Activated CD8-positive, alpha-beta T cell treated with anti-CD3 and anti-CD28 coated beads, Interleukin-2, amount 10 ng/mL, durations not matched to agents 7 days and 5 days (primary cell): Measurements from ENCODE around the gene RNF40. TPM values are rescaled to one million over a fixed set of nuclear protein-coding genes. Genes with fewer than 3 reads are reported as not detected.

Experiments
- ATAC-seq: fragments of 150-1000 bp; cut with Tn5 transposase; one replicate; pipeline ENCODE4 v1.10.0; 2021; ENCODE audit warnings: moderate library complexity
- CTCF ChIA-PET: fragments of 350-600 bp; sonication (Branson Sonifier 250); formaldehyde crosslinking; loops from one replicate; lab custom pipeline; 2021; ENCODE audit warnings: antibody characterized with exemption; lab: Charles Lee
- POLR2A ChIA-PET: fragments of 350-600 bp; sonication (Branson Sonifier 250); formaldehyde crosslinking; loops from one replicate; lab custom pipeline; 2021; ENCODE audit warnings: antibody characterized with exemption; lab: Charles Lee
- DNase-seq: peaks from one replicate; pipeline ENCODE4 v3.0.0-alpha.2; 2020
- H3K27ac Mint-ChIP-seq: one replicate; pipeline ENCODE4 v1.8.0; 2021; ENCODE audit warnings: mild to moderate bottlenecking, mixed read lengths
- H3K27me3 Mint-ChIP-seq: one replicate; pipeline ENCODE4 v1.8.0; 2021; ENCODE audit warnings: low read depth, mixed read lengths
- H3K36me3 Mint-ChIP-seq: one replicate; pipeline ENCODE4 v1.8.0; 2021; ENCODE audit warnings: low read depth, mixed read lengths
- H3K4me1 Mint-ChIP-seq: one replicate; pipeline ENCODE4 v1.8.0; 2021; ENCODE audit warnings: low read depth, mixed read lengths
- H3K4me3 Mint-ChIP-seq: one replicate; pipeline ENCODE4 v1.8.0; 2021; ENCODE audit warnings: mild to moderate bottlenecking, mixed read lengths
- H3K9me3 Mint-ChIP-seq: one replicate; pipeline ENCODE4 v1.8.0; 2022; ENCODE audit warnings: mixed read lengths; ENCODE audit not compliant: insufficient read depth
- total RNA-seq, 2 experiments: library from RNA; stranded (reverse); gene quantifications; one replicate each; pipeline ENCODE4 v1.2.3, GENCODE V29; 2021

Gene RNF40
- total RNA-seq, 2 experiments from 2014 or later, result 100 to 102 TPM

DNA sequence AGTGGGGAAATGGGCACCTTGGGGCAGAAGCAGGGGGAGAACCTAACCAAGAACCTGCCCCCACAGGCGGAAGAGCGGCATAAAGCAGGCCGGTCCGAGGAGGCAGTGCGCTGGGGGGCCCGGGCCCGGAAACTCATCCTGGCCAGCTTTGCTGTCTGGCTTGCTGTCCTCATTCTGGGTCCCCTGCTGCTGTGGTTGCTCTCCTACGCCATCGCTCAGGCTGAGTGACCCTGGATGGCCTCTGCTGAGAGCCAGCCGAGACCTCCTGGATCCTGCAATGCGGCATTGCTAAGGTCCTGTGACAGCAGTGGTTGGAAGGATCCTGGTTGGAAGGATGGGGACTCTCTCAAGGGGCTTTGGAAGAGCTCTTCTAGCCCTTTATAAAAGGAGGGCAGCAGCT lies 18.4 kb upstream of the RNF40 start:
- no peaks in the 10 kb centered on the region for H3K9me3 Mint-ChIP-seq
- H3K36me3 Mint-ChIP-seq, result peaks cover 37% of the 10 kb centered on the region
- CTCF ChIA-PET, result no interaction called here
- no peak for ATAC-seq
- no peak overlapping the region for H3K4me3 Mint-ChIP-seq
- H3K27me3 Mint-ChIP-seq, result no peaks in the 10 kb centered on the region
- DNase-seq, result no peak
- POLR2A ChIA-PET, result interaction anchor here (1.5 to 1.6 kb wide), 2 partner anchors 9 to 16 kb away, joined by 4 to 5 read pairs; no protein-coding TSS in a partner anchor
- peak overlapping the region; percentile 20 for H3K27ac Mint-ChIP-seq
- H3K4me1 Mint-ChIP-seq, result peaks cover 14% of the 10 kb centered on the region

DNA sequence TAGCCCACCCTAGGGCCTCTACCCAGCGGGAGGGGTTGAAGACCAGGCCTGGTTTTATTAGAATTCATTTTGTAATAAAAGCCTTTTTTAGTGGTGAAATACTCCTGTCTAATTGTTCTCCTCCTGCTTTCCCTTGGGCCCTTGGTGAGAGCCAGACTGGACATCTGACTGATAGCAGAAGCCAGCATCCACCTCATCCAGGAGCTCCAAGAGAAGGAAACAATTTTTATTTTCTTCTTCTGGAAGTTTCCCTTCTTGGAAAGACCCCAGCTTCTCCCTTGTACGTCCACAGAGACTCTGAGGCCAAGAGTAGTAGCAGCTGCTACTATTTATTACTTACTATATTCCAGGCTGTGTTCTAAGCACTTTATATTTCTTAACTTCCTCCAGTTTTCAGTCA lies 17.9 kb upstream of the RNF40 start:
- Mint-ChIP-seq H3K27me3 (no peaks in the 10 kb centered on the region), H3K36me3 (peaks cover 34% of the 10 kb centered on the region), H3K27ac (no peak overlapping the region), H3K9me3 (no peaks in the 10 kb centered on the region), H3K4me3 (no peak overlapping the region), H3K4me1 (peaks cover 15% of the 10 kb centered on the region)
- ChIA-PET POLR2A (interaction anchor here (1.5 to 1.6 kb wide), 2 partner anchors 9 to 17 kb away, joined by 4 to 5 read pairs; no protein-coding TSS in a partner anchor), CTCF (no interaction called here)
- no peak for DNase-seq
- ATAC-seq, result no peak

DNA sequence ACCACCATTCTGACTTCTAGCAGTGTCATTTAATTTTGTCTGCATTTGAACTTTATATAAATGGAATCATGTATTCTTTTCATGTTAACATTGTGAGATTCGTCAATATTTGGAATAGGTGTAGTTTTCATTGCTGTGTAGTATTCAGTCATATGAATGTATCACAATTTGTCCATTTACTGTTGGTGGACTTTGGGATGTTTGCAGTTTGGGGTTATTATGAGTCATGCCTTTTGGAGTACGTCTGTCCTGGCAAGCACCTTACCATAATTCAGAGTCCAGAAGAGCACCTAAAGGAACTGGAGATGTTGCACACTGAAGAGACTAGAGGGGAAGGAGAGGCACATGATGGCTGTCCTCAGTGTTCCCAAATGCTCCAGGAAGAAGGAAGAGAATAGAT lies 17.0 kb upstream of the RNF40 start:
- Mint-ChIP-seq H3K4me1 (peaks cover 22% of the 10 kb centered on the region), H3K27ac (no peak overlapping the region), H3K36me3 (peaks cover 40% of the 10 kb centered on the region), H3K4me3 (no peak overlapping the region), H3K9me3 (no peaks in the 10 kb centered on the region), H3K27me3 (no peaks in the 10 kb centered on the region)
- no peak for ATAC-seq
- ChIA-PET CTCF (no interaction called here), POLR2A (interaction anchor here (1.6 kb wide), 1 partner anchor 17 kb away, joined by 4 read pairs; no protein-coding TSS in a partner anchor)
- DNase-seq, result no peak

DNA sequence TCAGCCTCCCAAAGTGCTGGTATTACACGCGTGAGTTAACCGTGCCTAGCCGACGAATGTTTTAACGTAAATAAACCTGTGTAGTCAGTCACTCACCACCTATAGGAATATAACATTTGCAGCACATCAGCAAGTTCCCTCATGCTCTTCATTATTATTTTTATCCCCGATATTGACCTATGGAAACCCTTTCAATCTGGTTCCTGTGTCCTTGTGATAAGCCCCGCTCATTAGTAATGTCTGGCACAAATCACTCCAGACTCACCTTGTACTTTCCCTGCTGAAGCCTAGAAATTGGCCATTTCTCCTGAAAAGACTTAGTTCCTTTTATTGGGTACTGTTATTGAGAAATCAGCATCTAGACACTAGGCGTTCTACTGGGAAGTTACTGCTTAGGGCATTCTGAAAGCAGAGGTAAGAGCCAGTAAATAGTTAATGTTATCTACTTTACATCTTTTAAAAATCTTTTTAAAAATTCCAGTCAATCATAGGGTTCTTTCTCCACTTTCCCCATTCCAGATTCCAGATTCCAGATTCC lies 15.4 kb upstream of the RNF40 start:
- no peak for DNase-seq
- H3K36me3 Mint-ChIP-seq, result peaks cover 42% of the 10 kb centered on the region
- peaks cover 27% of the 10 kb centered on the region for H3K4me1 Mint-ChIP-seq
- POLR2A ChIA-PET, result no interaction called here
- ATAC-seq, result no peak
- H3K4me3 Mint-ChIP-seq, result no peak overlapping the region
- peak overlapping the region; percentile 58 for H3K27ac Mint-ChIP-seq
- CTCF ChIA-PET, result interaction anchor here (1.2 to 2.2 kb wide), 4 partner anchors 23 to 155 kb away, joined by 3 to 15 read pairs (median 5); no protein-coding TSS in a partner anchor
- H3K9me3 Mint-ChIP-seq, result no peaks in the 10 kb centered on the region
- H3K27me3 Mint-ChIP-seq, result no peaks in the 10 kb centered on the region

DNA sequence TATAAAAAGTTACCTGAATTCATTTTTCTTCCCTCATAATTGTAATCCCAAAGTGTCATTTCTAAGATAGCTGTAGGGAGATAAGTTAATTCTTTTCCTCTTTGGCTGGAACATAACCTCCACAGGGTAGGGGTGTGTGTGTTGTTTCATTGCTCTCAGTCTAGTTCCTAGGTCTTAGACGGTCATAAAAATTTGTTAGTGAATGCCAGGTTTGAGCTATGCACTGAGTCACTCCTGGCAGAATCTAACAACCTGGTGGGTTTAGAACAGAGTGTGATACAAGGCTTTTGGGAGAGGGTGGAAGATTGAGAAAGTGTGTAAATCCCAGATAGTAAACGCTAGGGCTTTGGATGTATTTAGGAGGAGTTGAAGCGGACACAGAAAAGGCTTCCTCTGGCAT lies 14.8 kb upstream of the RNF40 start:
- H3K9me3 Mint-ChIP-seq, result no peaks in the 10 kb centered on the region
- peaks cover 27% of the 10 kb centered on the region for H3K4me1 Mint-ChIP-seq
- peaks cover 38% of the 10 kb centered on the region for H3K36me3 Mint-ChIP-seq
- peak overlapping the region; percentile 92 for H3K4me3 Mint-ChIP-seq
- CTCF ChIA-PET, result interaction anchor here (0.7 to 2.2 kb wide), 14 partner anchors 13 to 195 kb away, joined by 3 to 15 read pairs (median 4); partner anchors contain the start of genes FBRS and RNF40
- no peaks in the 10 kb centered on the region for H3K27me3 Mint-ChIP-seq
- DNase-seq (no peak), ATAC-seq (no peak)
- H3K27ac Mint-ChIP-seq, result peak overlapping the region; percentile 78
- POLR2A ChIA-PET, result interaction anchor here (0.6 to 1.9 kb wide), 16 partner anchors 10 to 155 kb away, joined by 3 to 9 read pairs (median 5); partner anchors contain the start of gene FBRS

DNA sequence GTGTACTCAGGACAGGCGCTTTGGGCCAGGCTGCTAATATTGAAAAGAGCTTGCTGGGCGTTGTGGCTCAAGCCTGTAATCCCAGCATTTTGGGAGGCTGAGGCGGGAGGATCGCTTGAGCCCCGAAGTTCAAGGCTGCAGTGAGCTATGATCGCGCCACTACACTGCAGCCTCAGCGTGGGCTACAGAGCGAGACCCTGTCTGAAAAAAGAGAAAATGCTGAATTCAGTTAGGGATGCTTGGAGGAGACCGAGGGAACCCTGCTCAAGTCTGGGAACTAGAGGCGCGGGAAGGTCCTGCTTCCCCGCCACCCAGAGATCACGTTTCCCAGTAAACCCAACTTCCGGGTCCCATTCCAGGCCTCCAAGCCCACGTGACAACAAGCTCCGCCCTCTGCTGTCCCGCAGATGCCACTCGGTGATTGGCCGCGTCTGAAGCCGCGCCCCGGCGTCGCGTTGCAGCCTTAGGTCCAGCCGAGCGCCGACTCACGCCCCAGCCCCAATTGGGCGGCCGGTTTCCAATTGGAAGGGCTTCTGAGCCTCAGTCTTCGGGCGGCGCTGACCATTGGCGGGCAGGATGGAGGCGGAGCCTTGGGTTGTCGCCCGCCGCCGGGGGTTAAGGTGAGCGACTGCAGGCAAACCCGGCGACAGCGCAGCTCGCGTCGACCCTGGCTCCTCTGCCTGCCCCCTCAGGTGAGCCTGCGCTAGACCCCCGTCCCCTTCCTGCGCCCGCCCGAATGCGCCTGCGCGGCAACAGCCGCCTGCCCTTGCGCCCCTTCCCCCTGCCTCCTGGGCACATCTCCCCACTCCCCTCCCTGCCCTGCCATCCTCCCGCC lies 14.1 kb upstream of the RNF40 start, which contains the start of gene PHKG2:
TSS of gene PHKG2 (plus strand) at position 627 of the 835 bp plus-strand sequence. CDS start 396 bp downstream, outside the sequence.
- DNase-seq, result peak; percentile 99
- Mint-ChIP-seq H3K27ac (peak within 1 kb of the TSS; percentile 86), H3K4me1 (peaks cover 27% of the 10 kb centered on the region), H3K27me3 (no peaks in the 10 kb centered on the region), H3K36me3 (peaks cover 39% of the 10 kb centered on the region), H3K4me3 (peak within 1 kb of the TSS; percentile 92), H3K9me3 (no peaks in the 10 kb centered on the region)
- ChIA-PET POLR2A (interaction anchor here (0.6 to 1.9 kb wide), 21 partner anchors 9 to 154 kb away, joined by 3 to 9 read pairs (median 4); partner anchors contain the start of gene FBRS), CTCF (interaction anchor here (0.7 to 2.2 kb wide), 16 partner anchors 10 to 318 kb away, joined by 3 to 15 read pairs (median 4); partner anchors contain the start of genes DCTPP1, FBRS and RNF40)
- peak; percentile 99 for ATAC-seq

DNA sequence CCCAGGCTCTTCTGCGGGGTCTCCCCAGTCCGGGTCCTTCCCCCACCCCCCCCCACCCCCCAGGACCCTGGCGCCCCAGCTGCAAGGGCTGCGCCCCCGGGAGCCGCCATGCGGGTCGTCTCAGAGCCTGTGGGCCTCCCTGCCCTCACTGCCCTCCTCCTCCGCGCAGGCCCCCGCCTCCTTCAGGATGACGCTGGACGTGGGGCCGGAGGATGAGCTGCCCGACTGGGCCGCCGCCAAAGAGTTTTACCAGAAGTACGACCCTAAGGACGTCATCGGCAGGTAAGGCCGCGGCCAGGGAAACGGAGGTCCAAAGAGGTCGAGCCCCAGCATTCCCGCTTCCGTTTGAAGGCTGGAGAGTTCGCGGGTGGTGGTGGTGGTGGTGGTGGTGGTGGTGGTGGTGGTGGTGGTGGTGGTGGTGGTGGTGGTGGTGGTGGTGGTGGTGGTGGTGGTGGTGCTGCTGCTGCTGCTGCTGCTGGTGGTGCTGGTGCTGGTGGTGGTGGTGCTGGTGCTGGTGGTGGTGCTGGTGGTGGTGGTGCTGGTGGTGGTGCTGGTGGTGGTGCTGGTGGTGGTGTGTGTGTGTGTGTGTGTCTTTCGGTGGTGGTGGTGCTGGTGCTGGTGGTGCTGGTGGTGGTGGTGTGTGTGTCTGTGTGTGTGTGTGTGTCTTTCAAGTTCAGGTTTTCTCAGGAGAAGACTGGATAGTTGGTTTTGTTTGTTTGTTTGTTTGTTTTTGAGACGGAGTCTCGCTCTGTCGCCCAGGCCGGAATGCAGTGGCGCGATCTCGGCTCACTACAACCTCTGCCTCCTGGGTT lies 13.3 kb upstream of the RNF40 start:
- CTCF ChIA-PET, result interaction anchor here (0.8 to 2.2 kb wide), 11 partner anchors 11 to 319 kb away, joined by 3 to 15 read pairs (median 4); partner anchors contain the start of genes DCTPP1 and RNF40
- peak; percentile 38 for ATAC-seq
- POLR2A ChIA-PET, result interaction anchor here (0.7 to 1.9 kb wide), 17 partner anchors 10 to 128 kb away, joined by 3 to 9 read pairs (median 4); partner anchors contain the start of gene FBRS
- peak overlapping the region; percentile 92 for H3K4me3 Mint-ChIP-seq
- H3K27ac Mint-ChIP-seq, result peak overlapping the region; percentile 86
- DNase-seq, result peak; percentile 47
- no peaks in the 10 kb centered on the region for H3K27me3 Mint-ChIP-seq
- no peaks in the 10 kb centered on the region for H3K9me3 Mint-ChIP-seq
- peaks cover 38% of the 10 kb centered on the region for H3K36me3 Mint-ChIP-seq
- peaks cover 27% of the 10 kb centered on the region for H3K4me1 Mint-ChIP-seq

DNA sequence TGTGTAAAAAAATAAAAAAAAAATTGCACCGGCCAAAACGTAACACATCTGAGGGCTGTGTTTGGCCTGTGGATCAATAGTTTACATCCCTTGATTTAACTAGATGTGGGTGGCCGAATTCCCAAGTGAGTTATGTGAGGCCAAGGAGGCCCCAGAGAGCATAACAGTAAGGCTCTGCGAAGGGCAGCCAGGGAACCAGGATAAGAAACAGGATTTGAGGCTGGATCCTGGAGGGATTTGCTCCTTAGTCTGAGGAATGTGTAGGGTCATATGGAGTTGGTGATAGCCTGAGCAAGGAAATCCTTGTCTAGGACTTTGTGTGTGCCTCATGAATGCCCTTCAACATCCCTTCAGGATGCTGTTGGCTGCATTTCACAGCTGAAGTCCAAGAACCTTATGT lies 11.9 kb upstream of the RNF40 start:
- peak overlapping the region; percentile 92 for H3K4me3 Mint-ChIP-seq
- peaks cover 27% of the 10 kb centered on the region for H3K4me1 Mint-ChIP-seq
- ChIA-PET CTCF (no interaction called here), POLR2A (interaction anchor here (1.1 kb wide), 1 partner anchor 9 kb away, joined by 3 read pairs; no protein-coding TSS in a partner anchor)
- no peaks in the 10 kb centered on the region for H3K27me3 Mint-ChIP-seq
- H3K9me3 Mint-ChIP-seq, result no peaks in the 10 kb centered on the region
- H3K36me3 Mint-ChIP-seq, result peaks cover 34% of the 10 kb centered on the region
- DNase-seq (no peak), ATAC-seq (no peak)
- peak overlapping the region; percentile 83 for H3K27ac Mint-ChIP-seq

DNA sequence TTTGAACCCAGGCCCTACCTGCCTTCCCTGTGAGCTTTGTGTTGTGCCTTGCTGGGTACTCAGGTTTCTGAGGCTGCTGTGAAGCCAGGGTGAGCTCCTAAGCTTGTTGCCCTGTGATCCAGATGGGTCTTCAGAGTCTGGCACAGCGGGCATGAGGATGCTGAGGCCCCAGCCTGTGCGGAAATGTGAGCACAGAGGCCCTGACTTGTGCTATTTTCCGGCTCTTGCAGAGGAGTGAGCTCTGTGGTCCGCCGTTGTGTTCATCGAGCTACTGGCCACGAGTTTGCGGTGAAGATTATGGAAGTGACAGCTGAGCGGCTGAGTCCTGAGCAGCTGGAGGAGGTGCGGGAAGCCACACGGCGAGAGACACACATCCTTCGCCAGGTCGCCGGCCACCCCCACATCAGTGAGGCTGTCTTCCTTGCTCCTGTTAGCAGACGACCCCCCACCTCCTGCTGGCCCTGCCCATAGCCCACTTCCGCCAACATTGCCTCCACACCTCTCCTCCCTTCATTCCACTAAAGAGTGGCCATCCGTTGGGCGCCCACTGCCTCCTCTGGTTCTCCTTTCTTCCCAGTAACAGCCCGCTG lies 11.2 kb upstream of the RNF40 start:
- POLR2A ChIA-PET, result interaction anchor here (1.1 kb wide), 1 partner anchor 9 kb away, joined by 3 read pairs; no protein-coding TSS in a partner anchor
- ATAC-seq, result no peak
- Mint-ChIP-seq H3K36me3 (peaks cover 33% of the 10 kb centered on the region), H3K27ac (no peak overlapping the region), H3K27me3 (no peaks in the 10 kb centered on the region), H3K9me3 (no peaks in the 10 kb centered on the region), H3K4me3 (no peak overlapping the region), H3K4me1 (peaks cover 27% of the 10 kb centered on the region)
- CTCF ChIA-PET, result no interaction called here
- DNase-seq, result no peak

DNA sequence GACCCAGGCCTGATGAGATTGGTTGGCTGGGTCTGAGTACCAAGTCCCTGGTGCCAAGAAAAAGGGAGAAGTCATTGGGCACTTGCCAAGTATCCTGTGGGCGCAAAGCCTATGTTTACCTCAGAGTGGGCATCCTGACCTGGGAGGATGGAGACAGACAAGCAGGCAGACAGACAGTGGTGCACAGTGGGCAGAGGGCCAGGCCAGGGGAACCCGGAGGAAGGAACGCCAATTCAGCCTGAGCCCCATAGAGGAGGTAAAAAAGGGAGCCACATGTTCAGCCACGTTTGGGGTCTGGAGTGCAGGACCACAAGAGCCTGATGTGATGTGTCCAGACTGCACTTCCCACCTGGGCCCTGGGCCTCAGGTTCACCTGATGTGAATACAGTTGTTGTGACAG lies 8.5 kb upstream of the RNF40 start:
- DNase-seq (no peak), ATAC-seq (no peak)
- Mint-ChIP-seq H3K9me3 (no peaks in the 10 kb centered on the region), H3K4me3 (no peak overlapping the region), H3K36me3 (peaks cover 32% of the 10 kb centered on the region), H3K4me1 (peaks cover 14% of the 10 kb centered on the region), H3K27me3 (no peaks in the 10 kb centered on the region), H3K27ac (no peak overlapping the region)
- ChIA-PET CTCF (interaction anchor here (1.3 kb wide), 1 partner anchor 9 kb away, joined by 3 read pairs; the partner anchor contains the start of gene RNF40), POLR2A (interaction anchor here (1.2 kb wide), 1 partner anchor 10 kb away, joined by 5 read pairs; no protein-coding TSS in a partner anchor)
